ENCODE results near the gene DOHH.

DOHH gene, protein sequence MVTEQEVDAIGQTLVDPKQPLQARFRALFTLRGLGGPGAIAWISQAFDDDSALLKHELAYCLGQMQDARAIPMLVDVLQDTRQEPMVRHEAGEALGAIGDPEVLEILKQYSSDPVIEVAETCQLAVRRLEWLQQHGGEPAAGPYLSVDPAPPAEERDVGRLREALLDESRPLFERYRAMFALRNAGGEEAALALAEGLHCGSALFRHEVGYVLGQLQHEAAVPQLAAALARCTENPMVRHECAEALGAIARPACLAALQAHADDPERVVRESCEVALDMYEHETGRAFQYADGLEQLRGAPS

DNA sequence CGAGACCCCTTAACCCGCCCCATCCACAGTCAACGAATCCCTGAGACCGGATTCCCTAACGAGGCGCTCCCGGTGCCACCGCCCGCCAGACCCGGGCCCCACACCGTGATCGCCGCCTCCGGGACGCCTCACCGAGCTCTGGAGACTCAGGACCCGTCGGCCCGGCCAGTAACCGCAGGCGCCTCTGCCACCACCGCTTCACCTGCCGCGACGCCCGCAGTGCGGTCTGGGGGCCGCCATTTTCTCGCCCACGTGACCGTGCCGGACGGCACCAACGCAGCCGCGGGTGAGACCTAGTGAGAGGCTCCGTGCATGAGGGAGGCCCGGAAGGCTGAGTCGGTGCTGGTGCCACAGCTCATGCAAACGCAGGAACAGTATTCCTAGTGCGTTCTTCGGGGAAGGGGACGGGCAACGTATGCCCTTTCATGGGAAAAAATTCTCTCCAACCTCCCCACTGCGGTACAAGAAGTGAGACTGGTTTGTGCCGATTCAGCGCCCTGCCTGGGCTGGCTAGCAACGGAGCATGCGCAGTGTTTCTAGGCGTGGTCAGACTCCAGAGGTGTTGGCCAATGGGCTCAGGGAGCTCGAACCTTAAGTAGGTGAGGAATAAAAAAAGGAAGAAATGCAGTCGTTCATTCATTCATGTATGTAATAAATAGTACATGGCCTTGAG is at the start of gene DOHH:
TSS of gene DOHH (minus strand) at position 246 of the 673 bp plus-strand sequence. CDS start 3,860 bp downstream, outside the sequence.
- no peak for TF ChIP-seq CTCF (IDR thresholded peaks at IDR 0.05)

DNA sequence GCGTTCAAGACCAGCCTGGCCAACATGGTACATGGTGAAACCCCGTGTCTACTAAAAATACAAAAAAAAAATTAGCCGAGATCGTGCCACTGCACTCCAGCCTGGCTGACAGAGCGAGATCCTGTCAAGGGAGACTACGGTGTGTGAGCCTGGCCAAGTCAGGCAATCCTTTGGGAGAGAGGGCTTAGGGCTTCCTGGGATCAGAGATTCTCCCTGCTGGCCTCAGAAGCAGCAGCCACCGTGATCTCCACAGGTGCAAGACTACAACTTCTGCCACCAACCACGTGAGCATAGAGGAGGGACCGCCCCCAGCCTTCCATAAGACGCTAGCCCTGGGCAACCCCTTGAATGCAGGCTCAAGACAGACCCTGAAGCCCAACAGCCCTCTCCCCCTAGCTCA is 49.3 kb upstream of the DOHH start:
- TF ChIP-seq CTCF (IDR thresholded peaks at IDR 0.05) = no peak

DNA sequence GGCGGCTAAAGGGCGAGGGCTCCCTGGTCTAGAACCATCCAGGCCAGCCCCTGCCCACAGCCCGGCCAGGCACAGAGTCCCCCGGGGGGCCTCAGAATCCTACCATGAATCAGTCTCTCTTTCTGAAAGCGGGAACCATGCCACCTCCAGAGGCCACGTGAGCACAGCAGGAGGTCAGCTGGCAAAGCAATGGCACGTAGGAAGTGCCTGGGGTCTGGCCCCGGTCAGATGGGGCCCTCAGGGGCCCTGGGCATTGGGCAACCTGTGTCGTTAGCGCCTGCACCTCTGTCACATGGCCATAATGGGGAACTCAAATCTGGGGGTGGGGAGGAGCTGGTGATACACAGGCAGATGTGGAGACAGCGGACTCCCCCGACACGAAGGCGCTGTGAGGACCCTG is 48.1 kb upstream of the DOHH start:
- TF ChIP-seq CTCF (IDR thresholded peaks at IDR 0.05) = no peak

DNA sequence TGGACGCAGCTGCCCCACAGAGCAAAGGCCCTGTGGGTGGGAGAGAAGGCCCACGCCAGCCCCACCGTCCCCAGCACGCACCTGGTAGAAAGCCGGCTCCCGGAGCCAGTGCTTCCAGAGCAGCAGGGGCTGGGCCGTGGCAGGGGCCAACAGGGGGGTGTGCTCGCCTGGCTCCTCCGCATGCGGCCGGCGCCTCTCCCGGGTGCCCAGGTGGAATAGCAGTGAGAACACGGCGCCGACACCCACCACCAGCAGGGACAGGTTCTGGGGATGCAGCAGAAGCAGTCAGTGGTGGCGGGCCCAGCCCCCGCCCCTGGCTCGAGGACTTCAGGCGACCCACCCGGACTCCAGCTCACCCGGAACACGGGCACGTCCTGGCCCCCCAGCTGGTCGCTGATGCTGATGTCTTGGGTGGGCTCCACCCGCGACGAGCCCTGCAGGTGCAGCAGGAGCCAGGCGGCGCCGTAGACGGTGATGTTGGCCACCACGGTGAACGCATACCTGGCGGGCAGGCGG is 47.4 kb upstream of the DOHH start:
- TF ChIP-seq CTCF (IDR thresholded peaks at IDR 0.05) = peak; percentile 18; the same call in 1 of the 2 replicates

DNA sequence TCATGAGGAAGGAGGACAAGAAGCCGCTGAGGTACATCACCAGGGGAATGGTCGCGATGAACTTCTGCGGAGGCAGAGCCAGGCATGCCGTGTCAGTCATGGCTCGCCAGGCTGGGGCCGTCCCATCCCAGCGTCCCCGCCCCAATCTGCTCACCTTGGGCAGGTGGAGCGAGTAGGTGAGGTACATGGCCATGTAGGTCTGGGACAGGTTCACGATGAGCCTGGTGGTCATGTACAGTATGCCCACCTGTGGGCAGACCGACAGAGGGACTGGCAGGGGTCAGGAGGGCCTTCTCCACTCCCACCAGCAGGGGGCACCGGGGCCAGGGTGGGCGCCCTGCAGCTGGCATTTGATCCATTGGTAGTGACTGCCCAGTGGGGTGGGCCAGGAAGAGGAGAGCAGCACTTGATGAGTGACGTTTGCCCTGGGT is 46.8 kb upstream of the DOHH start:
- TF ChIP-seq CTCF (IDR thresholded peaks at IDR 0.05) = peak; percentile 61

DNA sequence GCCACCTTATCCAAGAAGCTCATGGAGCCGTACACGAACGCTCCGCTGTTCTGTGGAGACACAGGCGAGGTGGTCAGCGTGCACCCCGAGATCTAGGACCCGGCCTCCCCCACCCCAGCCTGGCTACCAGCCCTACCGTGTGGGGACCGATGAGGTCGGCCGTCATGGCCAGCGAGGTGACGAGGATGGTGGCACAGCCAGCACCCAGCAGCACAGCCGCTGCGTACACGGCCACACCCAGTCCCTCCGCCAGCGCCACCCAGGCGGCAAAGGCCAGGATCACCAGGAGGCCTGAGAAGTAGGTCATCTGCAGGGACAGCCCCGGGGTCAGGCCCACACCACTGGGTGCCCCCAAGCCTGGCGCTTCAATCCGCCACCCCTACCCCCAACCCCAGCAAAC is 45.6 kb upstream of the DOHH start:
- TF ChIP-seq CTCF (IDR thresholded peaks at IDR 0.05) = no peak

DNA sequence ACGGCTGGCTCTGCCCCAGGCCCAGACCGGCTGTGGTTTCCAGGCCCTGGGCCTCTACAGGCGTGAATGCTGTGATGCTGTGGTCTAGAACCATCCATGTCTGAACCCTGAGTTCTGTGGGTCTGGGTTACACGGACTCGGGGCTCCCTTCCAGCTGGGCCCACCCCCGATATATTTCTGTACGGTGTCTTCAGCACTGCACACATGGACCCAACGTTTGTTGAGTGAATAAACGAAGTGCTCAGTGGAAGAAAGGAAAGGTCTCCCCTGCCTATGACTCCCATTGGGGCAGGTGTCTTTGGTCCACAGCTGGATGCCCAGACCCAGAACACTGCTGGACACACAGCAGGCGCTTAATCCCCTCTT is 45.2 kb upstream of the DOHH start:
- TF ChIP-seq CTCF (IDR thresholded peaks at IDR 0.05) = no peak
